UCSD-AML1 (cell line): ENCODE results near the gene SPDEF.

Experiments used
- DNase-seq: peaks from one replicate; lab custom pipeline; 2025; ENCODE audit not compliant: unreplicated experiment; lab: John Stamatoyannopoulos, UW

Gene SPDEF

GRCh38 chr6:34528996-34529664 is 27.0 kb downstream of the SPDEF start:
- DNase-seq = no peak

GRCh38 chr6:34527751-34528670 is 28.1 kb downstream of the SPDEF start:
- no peak for DNase-seq

GRCh38 chr6:34526992-34527728 is 29.0 kb downstream of the SPDEF start:
- DNase-seq = peak; percentile 90

GRCh38 chr6:34526241-34526972 is 29.7 kb downstream of the SPDEF start:
- DNase-seq = no peak

GRCh38 chr6:34525431-34526175 is 30.5 kb downstream of the SPDEF start:
- no peak for DNase-seq

GRCh38 chr6:34524971-34525370 is 31.2 kb downstream of the SPDEF start:
- no peak for DNase-seq

GRCh38 chr6:34524499-34524898 is 31.6 kb downstream of the SPDEF start:
- no peak for DNase-seq

GRCh38 chr6:34523441-34524206 is 32.5 kb downstream of the SPDEF start:
- no peak for DNase-seq

- DNase-seq = no peak
Observed at GRCh38 chr6:34522761-34523160, 33.4 kb downstream of the SPDEF start.

GRCh38 chr6:34521463-34522285 is 34.5 kb downstream of the SPDEF start:
- no peak for DNase-seq

- no peak for DNase-seq
Observed at GRCh38 chr6:34520645-34521462, 35.3 kb downstream of the SPDEF start.

- no peak for DNase-seq
Observed at GRCh38 chr6:34519971-34520644, 36.0 kb downstream of the SPDEF start.

GRCh38 chr6:34518669-34519365 is 37.3 kb downstream of the SPDEF start:
- no peak for DNase-seq

- no peak for DNase-seq
Observed at GRCh38 chr6:34517966-34518365, 38.2 kb downstream of the SPDEF start.

- no peak for DNase-seq
Observed at GRCh38 chr6:34517461-34517881, 38.7 kb downstream of the SPDEF start.
